Fibroblast of villous mesenchyme (primary cell): Measurements from ENCODE around the gene ACOT8. TPM values are rescaled to one million over a fixed set of nuclear protein-coding genes. Genes with fewer than 3 reads are reported as not detected.

Experiments
- DNase-seq: peaks from one replicate; pipeline ENCODE4 v3.0.0-alpha.2; 2010; ENCODE audit warnings: low read depth
- H3K4me3 ChIP-seq: 2 replicates; pipeline ENCODE4 v1.5.1; 2011; ENCODE audit warnings: low read depth, mild to moderate bottlenecking, low read length
- total RNA-seq: library from RNA; depleted of rRNA; stranded (reverse); fragments of >200 nt; gene quantifications from 2 replicates; pipeline ENCODE4 v1.2.3, GENCODE V29; 2012
- TF ChIP-seq, protein P1 (sequence below): IDR thresholded peaks from 2 replicates; pipeline ENCODE4 v1.5.1; 2012; ENCODE audit warnings: low read depth, mild to moderate bottlenecking, low read length; ENCODE audit not compliant: insufficient read depth

ACOT8 gene
- total RNA-seq, 1 donor, result 36.7 TPM

DNA sequence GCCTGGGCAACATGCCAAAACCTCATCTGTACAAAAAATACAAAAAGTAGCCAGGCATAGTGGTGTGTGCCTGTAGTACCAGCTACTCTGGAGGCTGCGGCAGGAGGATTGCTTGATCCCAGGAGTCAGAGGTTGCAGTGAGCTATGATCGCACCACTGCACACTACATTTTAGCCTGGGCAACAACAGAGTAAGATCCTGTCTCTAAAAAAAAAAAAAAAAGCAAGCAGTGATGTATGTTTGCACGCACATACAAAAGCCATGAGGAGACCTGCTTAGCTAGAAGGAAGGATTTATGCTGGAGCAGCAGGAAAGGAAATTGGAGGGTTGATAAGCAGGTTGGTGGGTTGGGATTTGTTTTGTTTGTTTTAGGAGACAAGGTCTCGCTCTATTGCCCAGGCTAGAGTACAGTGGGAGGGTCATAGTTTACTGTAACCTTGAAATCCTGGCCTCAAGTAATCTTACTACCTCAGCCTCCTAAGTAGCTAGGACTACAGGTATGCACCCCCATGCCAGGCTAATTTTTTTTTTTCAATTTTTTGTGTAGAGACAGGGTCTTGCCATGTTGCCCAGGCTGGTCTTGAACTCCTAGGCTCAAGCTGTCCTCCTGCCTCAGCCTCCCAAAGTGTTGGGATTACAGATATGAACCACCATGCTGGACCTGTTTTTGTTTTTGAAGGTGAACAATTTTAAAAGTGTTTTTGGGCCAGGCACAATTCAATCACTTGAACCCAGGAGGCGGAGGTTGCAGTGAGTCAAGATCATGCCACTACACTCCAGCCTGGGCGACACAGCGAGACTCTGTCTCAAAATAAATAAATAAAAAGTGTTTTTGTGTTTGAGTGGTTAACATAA lies 4.3 kb upstream of the ACOT8 start:
- TF ChIP-seq, protein P1, sequence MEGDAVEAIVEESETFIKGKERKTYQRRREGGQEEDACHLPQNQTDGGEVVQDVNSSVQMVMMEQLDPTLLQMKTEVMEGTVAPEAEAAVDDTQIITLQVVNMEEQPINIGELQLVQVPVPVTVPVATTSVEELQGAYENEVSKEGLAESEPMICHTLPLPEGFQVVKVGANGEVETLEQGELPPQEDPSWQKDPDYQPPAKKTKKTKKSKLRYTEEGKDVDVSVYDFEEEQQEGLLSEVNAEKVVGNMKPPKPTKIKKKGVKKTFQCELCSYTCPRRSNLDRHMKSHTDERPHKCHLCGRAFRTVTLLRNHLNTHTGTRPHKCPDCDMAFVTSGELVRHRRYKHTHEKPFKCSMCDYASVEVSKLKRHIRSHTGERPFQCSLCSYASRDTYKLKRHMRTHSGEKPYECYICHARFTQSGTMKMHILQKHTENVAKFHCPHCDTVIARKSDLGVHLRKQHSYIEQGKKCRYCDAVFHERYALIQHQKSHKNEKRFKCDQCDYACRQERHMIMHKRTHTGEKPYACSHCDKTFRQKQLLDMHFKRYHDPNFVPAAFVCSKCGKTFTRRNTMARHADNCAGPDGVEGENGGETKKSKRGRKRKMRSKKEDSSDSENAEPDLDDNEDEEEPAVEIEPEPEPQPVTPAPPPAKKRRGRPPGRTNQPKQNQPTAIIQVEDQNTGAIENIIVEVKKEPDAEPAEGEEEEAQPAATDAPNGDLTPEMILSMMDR, result no peak

DNA sequence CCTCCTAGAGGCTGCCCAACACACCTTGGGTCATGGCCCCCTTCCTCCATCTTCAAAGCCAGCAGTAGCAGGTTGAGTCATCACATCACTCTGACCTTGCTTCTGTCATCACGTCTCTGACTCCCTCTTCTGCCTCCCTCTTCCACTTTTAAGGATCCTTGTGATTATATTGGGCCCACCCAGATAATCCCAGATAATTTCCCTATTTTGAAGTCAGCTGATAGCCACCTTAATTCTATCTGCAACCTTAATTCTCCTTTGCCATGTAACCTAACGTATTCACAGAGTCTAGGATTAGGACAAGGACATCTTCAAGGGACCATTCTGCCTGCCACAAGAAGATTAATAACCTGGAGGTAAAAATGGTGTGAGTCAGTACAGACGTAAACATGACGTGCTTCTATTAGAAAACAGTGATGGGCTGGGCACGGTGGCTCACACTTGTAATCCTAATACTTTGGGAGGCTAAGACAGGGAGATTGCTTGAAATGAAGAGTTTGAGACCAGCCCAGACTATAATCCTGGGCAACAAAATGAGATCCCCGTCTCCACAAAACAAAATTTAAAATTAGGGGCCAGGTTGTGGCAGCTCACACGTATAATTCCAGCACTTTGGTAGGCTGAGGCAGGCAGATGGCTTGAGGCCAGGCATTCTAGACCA lies 3.5 kb upstream of the ACOT8 start:
- TF ChIP-seq, protein P1, result no peak
- DNase-seq, result peak; percentile 47
- H3K4me3 ChIP-seq, result no peak overlapping the region

More for the DNA sequence above, 4.3 kb upstream of the ACOT8 start:
- DNase-seq, result peak; percentile 22
- H3K4me3 ChIP-seq, result no peak overlapping the region

DNA sequence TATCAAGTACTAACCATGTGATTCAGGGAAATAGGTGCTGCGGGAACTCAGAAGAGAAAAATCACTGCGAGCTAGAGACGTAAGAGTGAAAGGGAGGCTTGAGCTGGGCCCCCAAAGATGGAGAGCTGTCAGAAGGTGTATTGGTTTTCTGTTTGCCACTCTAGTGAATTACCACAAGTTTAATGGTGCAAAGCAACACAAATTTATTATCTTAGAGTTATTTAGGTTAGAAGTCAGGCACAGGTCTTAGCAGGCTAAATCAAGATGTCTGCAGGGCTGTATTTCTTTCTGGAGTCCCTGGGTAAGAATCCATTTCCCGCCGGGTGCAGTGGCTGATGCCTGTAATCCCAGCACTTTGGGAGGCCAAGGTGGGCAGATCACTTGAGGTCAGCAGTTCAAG lies 2.7 kb upstream of the ACOT8 start:
- TF ChIP-seq, protein P1, result no peak
- no peak overlapping the region for H3K4me3 ChIP-seq
- DNase-seq, result no peak

DNA sequence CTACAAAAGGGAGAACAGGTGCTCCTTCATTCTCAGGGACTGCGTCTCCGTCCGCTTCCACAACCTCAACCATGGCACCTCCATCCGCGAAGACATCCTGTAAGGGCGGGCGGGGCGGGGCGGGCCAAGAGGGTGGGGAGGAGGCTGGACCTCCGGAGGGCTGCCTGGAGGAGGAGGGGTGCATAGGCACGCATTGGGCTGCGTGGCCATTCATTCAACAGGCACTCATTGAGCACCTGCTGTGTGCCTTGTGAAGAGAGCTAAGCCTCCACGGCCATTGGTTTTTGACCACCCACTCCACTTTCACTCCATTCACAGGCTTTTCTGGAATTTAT lies 657 bp upstream of the ACOT8 start:
- H3K4me3 ChIP-seq, result peak overlapping the region; percentile 81
- no peak for DNase-seq

DNA sequence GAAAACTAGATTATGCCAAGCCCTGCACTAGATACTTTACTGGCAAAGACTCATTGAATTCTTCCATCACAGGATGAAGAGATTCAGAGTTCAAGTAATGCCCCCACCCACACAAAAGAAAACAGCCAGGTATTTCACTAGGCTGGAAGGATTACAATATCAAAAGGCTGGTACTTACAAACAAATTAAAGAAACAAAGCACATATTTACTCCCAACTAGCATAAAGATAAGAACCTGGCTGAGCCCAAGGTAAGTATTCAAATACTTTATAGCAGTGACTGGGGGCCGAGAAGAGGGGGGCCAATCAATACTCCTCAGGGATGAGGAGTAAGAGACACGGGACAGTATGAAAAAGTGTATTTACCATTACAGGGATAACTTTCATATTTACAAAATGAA lies 3.7 kb downstream of the ACOT8 start:
- no peak for DNase-seq
- no peak overlapping the region for H3K4me3 ChIP-seq
- TF ChIP-seq, protein P1, result no peak

More for the DNA sequence above, 657 bp upstream of the ACOT8 start:
- TF ChIP-seq, protein P1, result no peak

DNA sequence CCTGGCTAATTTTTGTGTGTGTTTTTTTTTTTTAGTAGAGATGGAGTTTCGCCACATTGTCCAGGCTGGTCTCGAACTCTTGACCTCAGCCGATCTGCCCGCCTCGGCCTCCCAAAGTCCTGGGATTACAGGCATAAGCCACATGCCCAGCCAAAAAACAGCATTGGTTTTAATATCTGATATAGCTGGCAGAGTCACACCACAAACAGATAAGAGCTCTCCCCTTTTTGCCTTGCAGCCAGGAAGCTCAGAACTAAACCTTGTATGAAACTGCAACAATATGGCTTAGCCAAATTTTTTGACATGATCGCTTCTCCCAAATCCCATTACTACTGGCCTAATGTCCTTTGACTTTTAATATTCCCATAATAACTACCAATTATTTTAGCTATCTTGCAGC lies 4.9 kb downstream of the ACOT8 start:
- DNase-seq, result no peak
- no peak overlapping the region for H3K4me3 ChIP-seq
- TF ChIP-seq, protein P1, result no peak
